ENCODE results near the gene C18orf63.

The C18orf63 gene

GRCh38 chr18:74331404-74331803 lies 15.8 kb downstream of the C18orf63 start:
- no peak for DNase-seq

GRCh38 chr18:74333091-74333490 lies 17.5 kb downstream of the C18orf63 start:
- DNase-seq = no peak

DNA sequence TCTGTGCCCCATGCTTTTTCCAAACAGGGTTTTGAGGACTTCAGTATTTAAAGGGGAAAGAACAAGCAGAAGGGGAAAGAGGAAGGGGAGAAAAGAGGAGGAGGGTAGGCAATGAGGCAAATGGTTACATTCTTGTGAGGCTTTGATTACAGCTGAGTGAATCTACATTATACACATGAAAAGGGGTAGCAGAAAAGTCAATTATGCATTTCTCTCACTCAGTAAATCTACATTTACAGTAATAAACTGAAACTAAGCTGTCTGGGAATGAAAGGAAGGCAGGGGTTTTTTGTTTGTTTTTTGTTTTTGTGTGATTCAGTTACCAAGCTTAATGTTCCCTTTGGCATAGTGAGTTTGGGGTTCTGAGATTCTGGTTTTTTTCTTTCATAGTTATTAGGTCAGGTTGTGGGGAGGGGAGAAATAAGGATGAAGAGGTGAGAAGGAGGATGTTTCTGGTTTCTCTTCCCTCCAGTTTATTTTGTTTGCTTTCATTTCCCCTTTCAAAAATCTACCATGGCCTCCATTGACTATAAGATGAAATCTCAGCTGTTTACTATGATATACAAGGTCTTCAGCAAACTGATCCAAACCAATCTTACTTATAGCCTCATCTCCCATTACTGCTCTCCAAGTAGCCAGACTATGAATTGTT lies 18.7 kb downstream of the C18orf63 start:
- no peak for DNase-seq

DNA sequence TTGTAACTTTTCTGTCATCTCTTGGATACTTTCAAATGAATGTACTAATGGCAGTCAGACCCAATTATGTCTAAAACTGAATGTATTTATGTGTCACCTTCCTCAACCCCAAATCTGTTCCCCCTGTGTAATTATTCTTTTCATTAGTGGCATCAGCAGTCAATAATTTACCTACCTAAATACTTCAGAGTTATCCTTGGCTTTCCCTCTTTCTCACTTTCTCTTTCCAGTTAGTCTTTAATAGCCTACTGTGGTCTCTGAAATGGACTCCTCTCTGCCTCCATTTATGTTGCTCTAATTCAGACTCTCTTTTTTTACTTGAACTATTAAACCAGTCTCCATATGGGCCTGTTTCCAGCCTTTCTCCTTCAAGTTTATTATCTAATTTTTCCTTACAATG lies 21.0 kb downstream of the C18orf63 start:
- no peak for DNase-seq

DNA sequence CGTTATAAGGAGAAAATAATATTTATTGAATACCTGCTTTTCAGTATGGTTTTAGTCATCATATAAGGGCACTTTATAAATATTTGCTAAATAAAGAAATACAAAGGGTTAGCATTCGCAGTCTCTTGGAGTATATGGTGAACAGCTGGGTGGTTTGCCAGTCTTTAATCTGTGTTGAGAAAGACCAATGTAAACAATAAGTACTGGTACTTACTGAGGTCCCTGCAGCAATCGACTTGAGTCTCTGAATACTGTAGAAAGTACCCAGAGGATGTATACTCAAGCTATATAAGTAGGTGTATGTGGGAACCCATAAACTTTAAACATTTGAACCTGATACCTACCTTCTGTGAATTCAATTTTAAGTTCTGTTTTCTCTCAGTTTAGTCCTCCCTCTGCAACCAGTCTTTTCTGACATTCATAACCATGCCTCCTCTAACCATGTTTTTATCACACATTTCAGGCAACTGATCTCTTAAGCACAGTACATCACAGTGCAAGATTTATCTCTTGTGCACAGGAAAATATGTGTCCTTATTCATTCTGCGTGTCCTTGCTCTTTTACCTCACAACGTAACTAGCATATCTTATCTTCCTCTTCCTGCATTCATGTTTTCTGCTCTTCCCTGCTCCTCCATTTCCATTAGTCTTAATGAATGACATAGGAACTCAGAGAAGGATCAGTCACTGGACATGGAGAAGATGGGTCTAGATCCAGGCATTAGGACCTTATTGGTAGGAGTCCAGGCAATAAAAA lies 21.7 kb downstream of the C18orf63 start:
- no peak for DNase-seq

DNA sequence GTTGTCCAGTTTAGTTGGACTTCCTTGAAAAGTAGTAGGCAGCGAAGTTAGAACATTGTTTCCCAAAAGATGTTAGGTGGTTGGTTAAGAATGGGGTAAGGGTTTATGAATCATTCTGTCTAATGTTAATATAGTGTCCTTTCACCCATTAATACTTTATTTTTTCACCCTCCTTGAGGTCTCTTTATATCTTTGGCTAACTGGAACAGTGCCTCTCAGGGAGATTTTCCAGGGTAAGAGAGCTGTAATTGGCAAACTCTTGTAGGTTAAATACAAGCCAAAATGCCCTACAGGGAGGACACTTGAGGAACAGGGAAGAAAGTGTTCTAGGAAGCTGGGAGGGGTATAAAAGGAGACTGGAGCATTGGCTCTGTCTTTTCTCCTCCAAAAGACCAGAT lies 22.3 kb downstream of the C18orf63 start:
- no peak for DNase-seq

- no peak for DNase-seq
Measured at GRCh38 chr18:74342416-74343043, 26.9 kb downstream of the C18orf63 start.

GRCh38 chr18:74346206-74346605 lies 30.6 kb downstream of the C18orf63 start:
- DNase-seq = no peak

DNA sequence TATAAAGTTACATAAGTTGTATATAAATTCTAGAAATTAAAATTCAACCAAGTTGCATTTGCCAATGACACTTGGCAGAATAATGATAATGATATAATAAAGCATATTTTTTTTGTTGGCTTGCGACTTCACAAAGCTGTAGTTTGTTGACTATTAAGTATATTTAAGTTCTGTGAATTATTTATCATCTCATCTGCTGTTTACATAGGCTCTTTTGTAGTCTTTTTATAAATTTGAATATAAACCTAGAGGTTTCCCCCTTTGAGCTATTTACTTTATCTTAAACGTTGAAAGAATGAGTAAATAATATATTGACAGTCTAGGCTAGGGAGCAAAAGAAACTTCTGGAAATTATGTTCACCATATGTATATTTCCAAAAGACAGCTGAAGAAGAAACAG lies 32.9 kb downstream of the C18orf63 start:
- DNase-seq = no peak

DNA sequence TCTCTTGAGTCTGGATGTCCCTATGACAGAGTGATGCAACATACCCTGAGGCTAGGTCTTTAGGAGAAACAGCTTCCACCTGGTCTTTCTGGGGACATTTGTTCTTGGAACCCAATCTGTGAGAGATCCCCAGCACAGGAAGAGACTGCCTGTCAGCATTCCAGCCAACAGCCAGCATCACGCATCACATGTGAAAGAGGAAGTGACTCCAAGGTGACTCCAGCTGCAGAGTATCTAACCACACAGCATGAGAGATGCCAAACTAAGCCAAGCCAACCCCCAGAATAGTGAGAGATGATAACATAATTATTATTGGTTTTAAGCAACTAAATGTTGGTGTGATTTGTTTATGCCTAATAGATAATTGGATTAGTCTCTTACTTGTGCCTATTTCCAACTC lies 35.7 kb downstream of the C18orf63 start:
- no peak for DNase-seq

GRCh38 chr18:74353169-74353775 lies 37.6 kb downstream of the C18orf63 start:
- DNase-seq = no peak

GRCh38 chr18:74356959-74357358 lies 41.3 kb downstream of the C18orf63 start:
- no peak for DNase-seq

GRCh38 chr18:74360852-74361655 lies 45.4 kb downstream of the C18orf63 start:
- DNase-seq = no peak

DNA sequence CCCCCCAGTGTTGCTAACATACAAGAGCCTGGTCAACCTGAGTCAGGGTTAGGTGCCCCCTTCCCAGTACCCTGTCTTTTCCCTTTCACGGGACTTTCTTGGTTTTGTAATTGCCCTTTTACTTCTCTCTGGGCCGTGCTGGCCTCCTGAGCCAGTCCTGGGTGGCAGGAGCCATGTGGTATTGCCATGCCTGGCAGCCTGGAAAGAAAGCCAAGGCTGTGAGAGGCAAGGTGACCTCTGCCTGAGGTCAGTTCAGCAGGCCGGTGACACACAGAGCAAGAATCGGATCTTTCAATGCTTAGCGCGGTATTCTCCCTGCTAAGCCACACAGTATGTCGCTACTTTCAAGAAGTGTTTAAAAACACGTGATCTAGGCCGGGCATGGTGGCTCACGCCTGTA lies 52.3 kb downstream of the C18orf63 start:
- no peak for DNase-seq

- DNase-seq = no peak
Measured at GRCh38 chr18:74368901-74369705, 53.5 kb downstream of the C18orf63 start.

DNA sequence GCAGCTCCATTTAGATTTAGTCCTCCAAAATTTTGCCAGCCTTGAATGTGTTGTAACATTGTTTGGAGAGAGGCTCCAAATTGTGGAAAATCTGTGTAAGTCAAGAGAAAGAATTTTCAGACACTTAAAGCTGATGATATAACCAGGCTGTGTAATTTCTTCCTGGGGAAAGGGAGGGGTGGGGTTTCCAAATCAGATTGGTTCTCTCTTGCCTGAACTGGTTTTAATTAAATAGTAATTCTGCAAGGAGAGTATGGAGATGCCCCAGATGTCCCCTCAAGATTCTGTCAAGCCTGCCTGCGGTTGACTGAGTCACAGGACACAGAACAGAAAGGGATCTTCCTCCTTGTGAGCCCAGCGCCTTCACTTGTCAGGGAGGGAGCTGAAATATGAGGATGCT lies 54.5 kb downstream of the C18orf63 start:
- DNase-seq = no peak

DNA sequence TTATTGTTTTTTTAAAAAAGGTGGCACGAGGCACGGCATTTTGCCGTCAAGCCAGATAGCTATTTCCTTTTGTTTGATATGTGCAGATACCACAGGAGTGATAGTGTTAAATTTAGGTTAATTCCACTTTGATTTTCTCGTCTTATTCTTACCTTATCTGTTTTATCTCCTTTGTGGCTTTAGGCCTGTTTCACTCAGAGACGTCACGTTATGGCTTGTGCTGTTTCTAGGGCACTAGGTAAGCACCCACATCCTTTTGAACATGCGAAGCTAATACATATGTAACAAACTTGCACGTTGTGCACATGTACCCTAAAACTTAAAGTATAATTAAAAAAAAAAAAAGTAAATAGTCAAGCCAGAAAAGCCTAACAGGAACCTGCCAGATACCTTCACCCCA lies 57.8 kb downstream of the C18orf63 start:
- DNase-seq = no peak

GRCh38 chr18:74375999-74376398 lies 60.4 kb downstream of the C18orf63 start:
- no peak for DNase-seq

GRCh38 chr18:74376523-74376922 lies 60.9 kb downstream of the C18orf63 start:
- DNase-seq = no peak

GRCh38 chr18:74377776-74378175 lies 62.1 kb downstream of the C18orf63 start:
- DNase-seq = no peak

- no peak for DNase-seq
Measured at GRCh38 chr18:74378179-74378682, 62.6 kb downstream of the C18orf63 start.

GRCh38 chr18:74380916-74381315 lies 65.3 kb downstream of the C18orf63 start:
- DNase-seq = no peak

All from NCI-H1436 treated with DMSO at 0.1 percent for 48 hours (cell line).